ENCODE results near the gene ABHD15.

The ABHD15 gene

GRCh38 chr17:29524692-29525091, 42.1 kb downstream of the ABHD15 start:
- H3K4me2 ChIP-seq (ENCODE audit: low read length, poor library complexity, severe bottlenecking) = no peak overlapping the region
- no peak overlapping the region for H2BK5ac ChIP-seq (ENCODE audit: low read depth, low read length, poor library complexity, severe bottlenecking)
- H3K27ac ChIP-seq (ENCODE audit: low read length, poor library complexity, severe bottlenecking) = no peak overlapping the region
- H2BK12ac ChIP-seq (ENCODE audit: low read length in 2 of 2) = no peak overlapping the region
- H3K9ac ChIP-seq (ENCODE audit: low read length) = no peak overlapping the region
- DNase-seq = no peak
- peaks cover 37 to 80% of the 10 kb centered on the region in 2 experiments for H3K36me3 ChIP-seq (ENCODE audit: control insufficient read depth in 1 of 2, insufficient read depth in 2 of 2, low read depth in 1 of 2, low read length in 2 of 2)
- H3K4me1 ChIP-seq (ENCODE audit: control insufficient read depth, insufficient read depth, low read depth, low read length) = no peaks in the 10 kb centered on the region
- H2AFZ ChIP-seq (ENCODE audit: low read depth, low read length) = no peak overlapping the region
- no peak overlapping the region for H3K18ac ChIP-seq (ENCODE audit: low read depth in 1 of 2, low read length in 2 of 2)
- H3K79me1 ChIP-seq (replicated peaks; ENCODE audit: low read length, poor library complexity, severe bottlenecking) = peaks cover 8% of the 10 kb centered on the region
- H3K4me3 ChIP-seq (ENCODE audit: insufficient read depth in 1 of 2, low read depth in 1 of 2, low read length in 2 of 2) = no peak overlapping the region
- H4K91ac ChIP-seq (ENCODE audit: low read length) = no peak overlapping the region
- H3K4ac ChIP-seq (ENCODE audit: low read depth in 1 of 2, low read length in 2 of 2) = no peak overlapping the region
- H3K14ac ChIP-seq (ENCODE audit: low read length in 2 of 2) = no peak overlapping the region
- H4K8ac ChIP-seq (ENCODE audit: low read length) = no peak overlapping the region
- H2BK15ac ChIP-seq (ENCODE audit: low read depth, poor library complexity, severe bottlenecking) = no peak overlapping the region
- H3K9me3 ChIP-seq (ENCODE audit: control insufficient read depth, low read length) = no peaks in the 10 kb centered on the region
- no peak overlapping the region for H3K23ac ChIP-seq (ENCODE audit: low read length in 2 of 2)
- H2BK120ac ChIP-seq (ENCODE audit: low read depth, low read length) = no peak overlapping the region
- 93% methylated on average over 2 of the region's 3 CpGs for WGBS
- H2AK5ac ChIP-seq (ENCODE audit: low read length, severe bottlenecking) = no peak overlapping the region
- H3K27me3 ChIP-seq (ENCODE audit: control insufficient read depth in 1 of 2, insufficient read depth in 1 of 2, low read length in 2 of 2) = no peaks in the 10 kb centered on the region

GRCh38 chr17:29518359-29518758, 48.5 kb downstream of the ABHD15 start:
- Histone ChIP-seq H3K27me3 (ENCODE audit: control insufficient read depth in 1 of 2, insufficient read depth in 1 of 2, low read length in 2 of 2) (no peaks in the 10 kb centered on the region), H3K23ac (ENCODE audit: low read length in 2 of 2) (no peak overlapping the region), H3K9ac (ENCODE audit: low read length) (no peak overlapping the region), H2BK12ac (ENCODE audit: low read length in 2 of 2) (no peak overlapping the region), H2BK120ac (ENCODE audit: low read depth, low read length) (no peak overlapping the region), H4K91ac (ENCODE audit: low read length) (no peak overlapping the region), H3K4ac (ENCODE audit: low read depth in 1 of 2, low read length in 2 of 2) (no peak overlapping the region), H3K4me3 (ENCODE audit: insufficient read depth in 1 of 2, low read depth in 1 of 2, low read length in 2 of 2) (no peak overlapping the region), H2BK5ac (ENCODE audit: low read depth, low read length, poor library complexity, severe bottlenecking) (no peak overlapping the region), H3K4me2 (ENCODE audit: low read length, poor library complexity, severe bottlenecking) (no peak overlapping the region), H2AFZ (ENCODE audit: low read depth, low read length) (no peak overlapping the region), H2AK5ac (ENCODE audit: low read length, severe bottlenecking) (no peak overlapping the region), H3K9me3 (ENCODE audit: control insufficient read depth, low read length) (no peaks in the 10 kb centered on the region), H3K4me1 (ENCODE audit: control insufficient read depth, insufficient read depth, low read depth, low read length) (peaks cover 3% of the 10 kb centered on the region), H3K18ac (ENCODE audit: low read depth in 1 of 2, low read length in 2 of 2) (no peak overlapping the region), H3K14ac (ENCODE audit: low read length in 2 of 2) (no peak overlapping the region), H2BK15ac (ENCODE audit: low read depth, poor library complexity, severe bottlenecking) (no peak overlapping the region), H3K79me1 (replicated peaks; ENCODE audit: low read length, poor library complexity, severe bottlenecking) (peaks cover 16% of the 10 kb centered on the region), H3K27ac (ENCODE audit: low read length, poor library complexity, severe bottlenecking) (no peak overlapping the region), H4K8ac (ENCODE audit: low read length) (no peak overlapping the region), H3K36me3 (ENCODE audit: control insufficient read depth in 1 of 2, insufficient read depth in 2 of 2, low read depth in 1 of 2, low read length in 2 of 2) (peaks cover 46 to 77% of the 10 kb centered on the region in 2 experiments)
- no CpG with 5 or more reads among the region's 1 CpG for WGBS
- DNase-seq = no peak

GRCh38 chr17:29514792-29515191, 52.0 kb downstream of the ABHD15 start:
- Histone ChIP-seq H3K23ac (ENCODE audit: low read length in 2 of 2) (no peak overlapping the region), H2BK12ac (ENCODE audit: low read length in 2 of 2) (no peak overlapping the region), H3K27ac (ENCODE audit: low read length, poor library complexity, severe bottlenecking) (no peak overlapping the region), H3K14ac (ENCODE audit: low read length in 2 of 2) (no peak overlapping the region), H3K18ac (ENCODE audit: low read depth in 1 of 2, low read length in 2 of 2) (no peak overlapping the region), H2BK5ac (ENCODE audit: low read depth, low read length, poor library complexity, severe bottlenecking) (no peak overlapping the region), H3K9me3 (ENCODE audit: control insufficient read depth, low read length) (no peaks in the 10 kb centered on the region), H3K9ac (ENCODE audit: low read length) (no peak overlapping the region), H3K36me3 (ENCODE audit: control insufficient read depth in 1 of 2, insufficient read depth in 2 of 2, low read depth in 1 of 2, low read length in 2 of 2) (peaks cover 50 to 76% of the 10 kb centered on the region in 2 experiments), H2BK120ac (ENCODE audit: low read depth, low read length) (no peak overlapping the region), H2AFZ (ENCODE audit: low read depth, low read length) (no peak overlapping the region), H3K4ac (ENCODE audit: low read depth in 1 of 2, low read length in 2 of 2) (no peak overlapping the region), H3K4me2 (ENCODE audit: low read length, poor library complexity, severe bottlenecking) (no peak overlapping the region), H3K4me3 (ENCODE audit: insufficient read depth in 1 of 2, low read depth in 1 of 2, low read length in 2 of 2) (no peak overlapping the region), H2AK5ac (ENCODE audit: low read length, severe bottlenecking) (no peak overlapping the region), H4K91ac (ENCODE audit: low read length) (no peak overlapping the region), H3K4me1 (ENCODE audit: control insufficient read depth, insufficient read depth, low read depth, low read length) (peaks cover 3% of the 10 kb centered on the region), H3K79me1 (replicated peaks; ENCODE audit: low read length, poor library complexity, severe bottlenecking) (peaks cover 12% of the 10 kb centered on the region), H2BK15ac (ENCODE audit: low read depth, poor library complexity, severe bottlenecking) (no peak overlapping the region), H3K27me3 (ENCODE audit: control insufficient read depth in 1 of 2, insufficient read depth in 1 of 2, low read length in 2 of 2) (no peaks in the 10 kb centered on the region), H4K8ac (ENCODE audit: low read length) (no peak overlapping the region)
- no CpG with 5 or more reads among the region's 2 CpGs for WGBS
- no peak for DNase-seq

GRCh38 chr17:29510953-29511352, 55.9 kb downstream of the ABHD15 start:
- Histone ChIP-seq H2AFZ (ENCODE audit: low read depth, low read length) (no peak overlapping the region), H3K4me3 (ENCODE audit: insufficient read depth in 1 of 2, low read depth in 1 of 2, low read length in 2 of 2) (no peak overlapping the region), H3K4me2 (ENCODE audit: low read length, poor library complexity, severe bottlenecking) (no peak overlapping the region), H4K91ac (ENCODE audit: low read length) (no peak overlapping the region), H3K27ac (ENCODE audit: low read length, poor library complexity, severe bottlenecking) (no peak overlapping the region), H3K79me1 (replicated peaks; ENCODE audit: low read length, poor library complexity, severe bottlenecking) (peaks cover 9% of the 10 kb centered on the region), H3K9me3 (ENCODE audit: control insufficient read depth, low read length) (no peaks in the 10 kb centered on the region), H3K27me3 (ENCODE audit: control insufficient read depth in 1 of 2, insufficient read depth in 1 of 2, low read length in 2 of 2) (no peaks in the 10 kb centered on the region), H2AK5ac (ENCODE audit: low read length, severe bottlenecking) (no peak overlapping the region), H2BK12ac (ENCODE audit: low read length in 2 of 2) (no peak overlapping the region), H3K14ac (ENCODE audit: low read length in 2 of 2) (no peak overlapping the region), H2BK120ac (ENCODE audit: low read depth, low read length) (no peak overlapping the region), H3K18ac (ENCODE audit: low read depth in 1 of 2, low read length in 2 of 2) (no peak overlapping the region), H3K4me1 (ENCODE audit: control insufficient read depth, insufficient read depth, low read depth, low read length) (peaks cover 3% of the 10 kb centered on the region), H3K36me3 (ENCODE audit: control insufficient read depth in 1 of 2, insufficient read depth in 2 of 2, low read depth in 1 of 2, low read length in 2 of 2) (peaks cover 30 to 83% of the 10 kb centered on the region in 2 experiments), H3K4ac (ENCODE audit: low read depth in 1 of 2, low read length in 2 of 2) (no peak overlapping the region), H3K9ac (ENCODE audit: low read length) (no peak overlapping the region), H2BK15ac (ENCODE audit: low read depth, poor library complexity, severe bottlenecking) (no peak overlapping the region), H3K23ac (ENCODE audit: low read length in 2 of 2) (no peak overlapping the region), H4K8ac (ENCODE audit: low read length) (no peak overlapping the region), H2BK5ac (ENCODE audit: low read depth, low read length, poor library complexity, severe bottlenecking) (no peak overlapping the region)
- no peak for DNase-seq
- WGBS = 96% methylated on average over 5 of the region's 6 CpGs
